Progenitor cell of endocrine pancreas (in vitro differentiated cells): ENCODE measurements around the gene PCP4. TPM values are rescaled to one million over a fixed set of nuclear protein-coding genes. Genes with fewer than 3 reads are reported as not detected.
"Not testable (repeated sequence)": the region's sequence is repeated elsewhere in the genome, so short reads cannot be mapped to it uniquely, and the experiment has no call there.

ENCODE experiments used
- DNase-seq: peaks from one replicate; pipeline ENCODE4 v3.0.0; 2021; ENCODE audit warnings: low spot score; ENCODE audit not compliant: unreplicated experiment
- H3K27ac Mint-ChIP-seq: 2 replicates; pipeline ENCODE4 v1.8.0; 2021; ENCODE audit warnings: mild to moderate bottlenecking, moderate library complexity, mixed read lengths
- H3K27me3 Mint-ChIP-seq: 2 replicates; pipeline ENCODE4 v1.8.0; 2021; ENCODE audit warnings: mixed read lengths
- H3K36me3 Mint-ChIP-seq: 2 replicates; pipeline ENCODE4 v1.8.0; 2022; ENCODE audit warnings: mixed read lengths; ENCODE audit not compliant: insufficient read depth
- H3K4me1 Mint-ChIP-seq: 2 replicates; pipeline ENCODE4 v1.8.0; 2021; ENCODE audit warnings: low read depth, mixed read lengths
- H3K4me3 Mint-ChIP-seq: 2 replicates; pipeline ENCODE4 v1.8.0; 2021; ENCODE audit warnings: low read depth, mild to moderate bottlenecking, moderate library complexity, mixed read lengths
- H3K9me3 Mint-ChIP-seq: 2 replicates; pipeline ENCODE4 v1.8.0; 2021; ENCODE audit warnings: low read depth, mixed read lengths
- total RNA-seq: library from RNA; stranded (reverse); gene quantifications from 2 replicates; pipeline ENCODE4 v1.2.1, GENCODE V29; 2021
- TF ChIP-seq, protein P1 (sequence below): fragments of 200-600 bp; sonication (generic); IDR thresholded peaks from one replicate; pipeline ENCODE4 v1.5.0; 2021; ENCODE audit warnings: antibody characterized with exemption, mild to moderate bottlenecking; ENCODE audit not compliant: unreplicated experiment

PCP4 gene
- total RNA-seq, 1 donor from 2014 or later: 2.0 TPM

GRCh38 chr21:39888848-39889247 lies 21.6 kb downstream of the PCP4 start:
- no peaks in the 10 kb centered on the region for H3K9me3 Mint-ChIP-seq
- H3K4me3 Mint-ChIP-seq: no peak overlapping the region
- H3K36me3 Mint-ChIP-seq: no peaks in the 10 kb centered on the region
- TF ChIP-seq, protein P1, sequence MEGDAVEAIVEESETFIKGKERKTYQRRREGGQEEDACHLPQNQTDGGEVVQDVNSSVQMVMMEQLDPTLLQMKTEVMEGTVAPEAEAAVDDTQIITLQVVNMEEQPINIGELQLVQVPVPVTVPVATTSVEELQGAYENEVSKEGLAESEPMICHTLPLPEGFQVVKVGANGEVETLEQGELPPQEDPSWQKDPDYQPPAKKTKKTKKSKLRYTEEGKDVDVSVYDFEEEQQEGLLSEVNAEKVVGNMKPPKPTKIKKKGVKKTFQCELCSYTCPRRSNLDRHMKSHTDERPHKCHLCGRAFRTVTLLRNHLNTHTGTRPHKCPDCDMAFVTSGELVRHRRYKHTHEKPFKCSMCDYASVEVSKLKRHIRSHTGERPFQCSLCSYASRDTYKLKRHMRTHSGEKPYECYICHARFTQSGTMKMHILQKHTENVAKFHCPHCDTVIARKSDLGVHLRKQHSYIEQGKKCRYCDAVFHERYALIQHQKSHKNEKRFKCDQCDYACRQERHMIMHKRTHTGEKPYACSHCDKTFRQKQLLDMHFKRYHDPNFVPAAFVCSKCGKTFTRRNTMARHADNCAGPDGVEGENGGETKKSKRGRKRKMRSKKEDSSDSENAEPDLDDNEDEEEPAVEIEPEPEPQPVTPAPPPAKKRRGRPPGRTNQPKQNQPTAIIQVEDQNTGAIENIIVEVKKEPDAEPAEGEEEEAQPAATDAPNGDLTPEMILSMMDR: no peak
- peaks cover 2% of the 10 kb centered on the region for H3K27me3 Mint-ChIP-seq
- no peak for DNase-seq
- H3K4me1 Mint-ChIP-seq: no peaks in the 10 kb centered on the region
- no peak overlapping the region for H3K27ac Mint-ChIP-seq

- H3K4me3 Mint-ChIP-seq: no peak overlapping the region
- DNase-seq: no peak
- no peaks in the 10 kb centered on the region for H3K9me3 Mint-ChIP-seq
- TF ChIP-seq, protein P1: no peak
- no peaks in the 10 kb centered on the region for H3K36me3 Mint-ChIP-seq
- no peaks in the 10 kb centered on the region for H3K4me1 Mint-ChIP-seq
- H3K27ac Mint-ChIP-seq: no peak overlapping the region
- peaks cover 14% of the 10 kb centered on the region for H3K27me3 Mint-ChIP-seq
Observed at GRCh38 chr21:39891111-39891510, 23.9 kb downstream of the PCP4 start.

- not testable (repeated sequence) for H3K36me3 Mint-ChIP-seq, H3K4me3 Mint-ChIP-seq, H3K9me3 Mint-ChIP-seq, DNase-seq, H3K4me1 Mint-ChIP-seq, H3K27ac Mint-ChIP-seq
- peaks cover 16% of the 10 kb centered on the region for H3K27me3 Mint-ChIP-seq
Observed at GRCh38 chr21:39891863-39892262, 24.6 kb downstream of the PCP4 start.

GRCh38 chr21:39900491-39900890 lies 33.3 kb downstream of the PCP4 start:
- H3K4me3 Mint-ChIP-seq: no peak overlapping the region
- no peaks in the 10 kb centered on the region for H3K9me3 Mint-ChIP-seq
- H3K4me1 Mint-ChIP-seq: no peaks in the 10 kb centered on the region
- no peaks in the 10 kb centered on the region for H3K36me3 Mint-ChIP-seq
- peaks cover 4% of the 10 kb centered on the region for H3K27me3 Mint-ChIP-seq
- H3K27ac Mint-ChIP-seq: no peak overlapping the region
- TF ChIP-seq, protein P1: no peak
- no peak for DNase-seq

- no peak for DNase-seq
- TF ChIP-seq, protein P1: no peak
- no peak overlapping the region for H3K27ac Mint-ChIP-seq
- no peaks in the 10 kb centered on the region for H3K4me1 Mint-ChIP-seq
- H3K4me3 Mint-ChIP-seq: no peak overlapping the region
- H3K27me3 Mint-ChIP-seq: peaks cover 4% of the 10 kb centered on the region
- no peaks in the 10 kb centered on the region for H3K36me3 Mint-ChIP-seq
- no peaks in the 10 kb centered on the region for H3K9me3 Mint-ChIP-seq
Observed at GRCh38 chr21:39900911-39901310, 33.7 kb downstream of the PCP4 start.

- no peaks in the 10 kb centered on the region for H3K27me3 Mint-ChIP-seq
- H3K36me3 Mint-ChIP-seq: no peaks in the 10 kb centered on the region
- no peak for DNase-seq
- TF ChIP-seq, protein P1: no peak
- H3K4me3 Mint-ChIP-seq: no peak overlapping the region
- H3K9me3 Mint-ChIP-seq: no peaks in the 10 kb centered on the region
- no peak overlapping the region for H3K27ac Mint-ChIP-seq
- no peaks in the 10 kb centered on the region for H3K4me1 Mint-ChIP-seq
Observed at GRCh38 chr21:39902986-39903385, 35.7 kb downstream of the PCP4 start.
